Neural crest cell (in vitro differentiated cells): Measurements from ENCODE around the gene ANXA1. TPM values are rescaled to one million over a fixed set of nuclear protein-coding genes. Genes with fewer than 3 reads are reported as not detected.

Experiments
- DNase-seq: peaks from one replicate; pipeline ENCODE4 v3.0.0; 2021; ENCODE audit warnings: low read depth, mixed read lengths, low spot score
- H3K27ac Mint-ChIP-seq: one replicate; pipeline ENCODE4 v1.8.0; 2021; ENCODE audit warnings: mild to moderate bottlenecking, mixed read lengths; ENCODE audit not compliant: unreplicated experiment
- H3K27me3 Mint-ChIP-seq: 2 replicates; pipeline ENCODE4 v1.8.0; 2021; ENCODE audit warnings: low read depth, mild to moderate bottlenecking, mixed read lengths
- H3K36me3 Mint-ChIP-seq: 2 replicates; pipeline ENCODE4 v1.8.0; 2021; ENCODE audit warnings: low read depth, mild to moderate bottlenecking, mixed read lengths
- H3K4me1 Mint-ChIP-seq: 2 replicates; pipeline ENCODE4 v1.8.0; 2021; ENCODE audit warnings: mixed read lengths
- H3K4me3 Mint-ChIP-seq: one replicate; pipeline ENCODE4 v1.8.0; 2021; ENCODE audit warnings: mild to moderate bottlenecking, mixed read lengths
- H3K9me3 Mint-ChIP-seq: 2 replicates; pipeline ENCODE4 v1.8.0; 2021; ENCODE audit warnings: mixed read lengths
- CTCF ChIP-seq: fragments of 200-600 bp; sonication (generic); conservative IDR thresholded peaks from 2 replicates; pipeline ENCODE4 v1.5.0; 2021; ENCODE audit warnings: antibody characterized with exemption, mild to moderate bottlenecking
- total RNA-seq: library from RNA; stranded (reverse); gene quantifications from 2 replicates; pipeline ENCODE4 v1.2.1, GENCODE V29; 2021

Gene ANXA1
- total RNA-seq, 1 donor from 2014 or later = 6.6 TPM

DNA sequence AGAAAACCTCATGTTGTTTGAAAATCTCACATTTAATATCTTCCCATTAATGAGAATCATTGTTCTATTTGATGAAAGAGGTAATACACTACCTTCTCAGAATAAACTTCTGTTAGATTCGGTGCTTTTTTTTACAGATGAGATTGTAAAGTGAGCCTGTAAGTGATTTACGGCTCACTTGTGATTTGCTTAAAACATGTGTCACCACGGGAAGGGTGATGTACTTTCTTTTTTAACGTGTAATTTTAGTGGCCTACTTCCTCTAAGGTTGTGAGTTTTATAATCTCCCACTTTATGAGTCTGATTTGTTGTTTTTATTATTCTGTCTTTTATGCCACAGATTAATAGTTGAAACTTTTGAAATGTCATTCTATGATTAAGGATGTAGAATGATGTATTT is 15.9 kb downstream of the ANXA1 start:
- H3K4me1 Mint-ChIP-seq = peaks cover 3% of the 10 kb centered on the region
- no peaks in the 10 kb centered on the region for H3K36me3 Mint-ChIP-seq
- H3K27me3 Mint-ChIP-seq = no peaks in the 10 kb centered on the region
- DNase-seq = no peak
- TF ChIP-seq CTCF = no peak
- H3K27ac Mint-ChIP-seq = no peak overlapping the region
- H3K4me3 Mint-ChIP-seq = no peak overlapping the region
- H3K9me3 Mint-ChIP-seq = no peaks in the 10 kb centered on the region

DNA sequence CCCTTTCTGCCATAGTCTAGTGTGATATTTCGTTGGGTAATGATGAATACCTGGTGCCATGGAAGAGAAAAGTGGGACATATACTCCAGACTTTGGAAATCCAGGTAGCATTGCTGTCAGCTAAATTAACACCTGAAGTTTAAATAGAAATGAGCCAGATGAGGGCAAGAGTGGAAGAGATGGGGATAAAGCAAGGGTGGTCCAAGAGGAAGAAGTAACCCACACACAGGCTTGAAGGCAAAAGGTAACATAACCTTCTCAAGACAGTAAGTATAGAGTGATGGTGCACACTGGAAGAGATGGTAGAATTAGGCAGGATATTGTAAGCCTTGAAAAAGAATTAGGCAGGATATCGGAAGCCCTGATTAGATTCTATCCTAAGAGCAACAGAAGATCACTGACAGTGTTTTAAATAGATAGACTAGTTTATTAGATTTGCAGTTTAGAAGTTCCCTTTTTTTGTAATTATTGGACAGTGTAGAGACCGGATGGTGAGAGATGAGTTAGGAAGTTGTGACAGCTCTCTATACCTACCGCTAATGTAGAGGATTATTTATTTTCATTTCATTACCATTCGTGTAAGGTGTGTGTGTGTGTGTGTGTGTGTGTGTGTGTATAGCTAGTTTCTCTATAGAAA is 16.8 kb downstream of the ANXA1 start:
- Mint-ChIP-seq H3K27me3 (no peaks in the 10 kb centered on the region), H3K4me1 (peaks cover 2% of the 10 kb centered on the region), H3K27ac (no peak overlapping the region), H3K9me3 (no peaks in the 10 kb centered on the region), H3K36me3 (no peaks in the 10 kb centered on the region), H3K4me3 (no peak overlapping the region)
- no peak for TF ChIP-seq CTCF
- no peak for DNase-seq

DNA sequence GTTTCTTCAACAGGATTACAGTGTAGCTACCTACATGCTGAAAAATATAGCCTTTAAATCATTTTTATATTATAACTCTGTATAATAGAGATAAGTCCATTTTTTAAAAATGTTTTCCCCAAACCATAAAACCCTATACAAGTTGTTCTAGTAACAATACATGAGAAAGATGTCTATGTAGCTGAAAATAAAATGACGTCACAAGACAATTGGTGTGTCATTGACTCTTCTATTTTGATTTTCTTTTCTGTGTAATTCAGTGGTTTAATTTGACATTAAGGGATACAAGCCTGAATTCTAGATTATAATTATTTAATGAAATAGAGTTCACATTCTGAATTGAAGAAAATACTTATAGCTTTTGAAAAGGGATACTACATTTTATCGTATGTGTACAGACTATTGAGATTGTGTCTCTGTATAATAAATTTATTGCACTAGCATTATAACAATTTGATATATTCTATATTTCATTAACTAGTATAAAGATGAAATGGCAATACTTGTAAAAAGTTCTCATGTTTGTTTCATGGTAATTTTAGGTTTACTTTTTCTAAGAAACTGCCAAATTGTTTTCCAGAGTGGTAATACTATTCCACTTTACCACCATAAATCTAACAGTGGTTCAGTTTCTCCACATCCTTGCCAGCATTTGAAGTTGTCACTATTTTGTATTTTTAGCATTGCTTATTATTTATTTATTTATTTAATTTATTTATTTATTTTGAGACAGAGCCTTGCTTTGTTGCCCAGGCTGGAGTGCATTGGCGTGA is 18.7 kb downstream of the ANXA1 start:
- Mint-ChIP-seq H3K4me1 (peaks cover 8% of the 10 kb centered on the region), H3K27ac (no peak overlapping the region), H3K9me3 (no peaks in the 10 kb centered on the region), H3K4me3 (no peak overlapping the region), H3K36me3 (no peaks in the 10 kb centered on the region), H3K27me3 (no peaks in the 10 kb centered on the region)
- no peak for TF ChIP-seq CTCF
- no peak for DNase-seq

DNA sequence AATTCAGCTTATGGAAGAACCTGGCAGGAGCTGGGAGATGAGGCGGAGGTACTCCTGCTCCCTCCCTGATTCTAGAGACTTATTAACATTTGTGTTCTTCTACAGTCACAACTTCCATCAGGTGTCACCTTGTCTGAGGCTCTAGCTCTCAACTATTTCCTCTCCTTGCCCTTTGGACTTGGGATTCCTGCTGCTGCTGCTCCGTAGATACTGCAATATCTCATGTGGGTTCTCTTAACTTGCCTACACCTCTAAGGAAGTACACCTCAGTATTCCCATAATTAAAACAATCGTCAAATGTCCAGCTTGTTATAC is 21.2 kb downstream of the ANXA1 start:
- no peak overlapping the region for H3K4me3 Mint-ChIP-seq
- H3K9me3 Mint-ChIP-seq = no peaks in the 10 kb centered on the region
- peaks cover 8% of the 10 kb centered on the region for H3K4me1 Mint-ChIP-seq
- no peak for TF ChIP-seq CTCF
- H3K27ac Mint-ChIP-seq = no peak overlapping the region
- no peak for DNase-seq
- no peaks in the 10 kb centered on the region for H3K27me3 Mint-ChIP-seq
- H3K36me3 Mint-ChIP-seq = no peaks in the 10 kb centered on the region

DNA sequence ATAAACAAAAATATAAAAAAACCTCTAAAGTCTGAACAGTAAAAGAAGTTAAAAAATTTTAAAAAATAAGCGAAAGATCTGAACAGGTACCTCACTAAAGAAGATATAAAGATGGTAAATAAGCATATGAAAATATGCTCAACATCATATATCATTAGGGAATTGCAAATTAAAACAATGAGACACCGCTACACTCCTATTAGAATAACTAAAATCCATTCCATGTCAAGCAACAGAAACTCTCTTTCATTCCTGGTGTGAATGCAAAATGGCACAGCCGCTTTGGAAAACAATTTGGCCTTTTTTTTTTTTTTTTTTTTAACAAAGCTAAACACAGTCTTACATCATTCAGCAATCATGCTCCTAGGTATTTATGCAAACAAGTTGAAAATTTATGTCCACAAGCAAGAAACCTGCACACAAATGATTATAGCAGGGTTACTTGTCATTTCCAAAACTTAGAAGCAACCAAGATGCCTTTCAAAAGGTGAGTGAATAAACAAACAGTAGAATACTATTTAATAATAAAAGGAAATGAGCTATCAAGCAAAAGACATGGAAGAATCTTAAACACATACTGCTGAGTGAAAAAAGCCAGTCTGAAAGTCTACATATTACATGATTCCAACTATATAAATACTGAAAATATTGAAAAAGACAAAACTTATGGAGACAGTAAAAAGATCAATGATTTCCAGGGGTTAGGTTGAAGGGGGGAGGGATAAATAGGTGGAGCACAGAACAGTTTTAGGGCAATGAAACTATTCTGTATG is 22.1 kb downstream of the ANXA1 start:
- Mint-ChIP-seq H3K27ac (no peak overlapping the region), H3K4me3 (no peak overlapping the region), H3K4me1 (peaks cover 8% of the 10 kb centered on the region), H3K36me3 (no peaks in the 10 kb centered on the region), H3K27me3 (no peaks in the 10 kb centered on the region), H3K9me3 (no peaks in the 10 kb centered on the region)
- no peak for TF ChIP-seq CTCF
- DNase-seq = no peak
